NOMO-1 treated with DMSO at 0.1 percent for 48 hours (cell line): Measurements from ENCODE around the gene ANKRD50.
A peak's percentile ranks its signal among the peaks of the same experiment; 100 is the strongest.

Experiments used
- DNase-seq: peaks from one replicate; lab custom pipeline; 2025; ENCODE audit not compliant: unreplicated experiment; lab: John Stamatoyannopoulos, UW

ANKRD50 gene

GRCh38 chr4:124710911-124711310, 1.6 kb downstream of the ANKRD50 start:
- DNase-seq, result no peak

GRCh38 chr4:124710015-124710741, 2.4 kb downstream of the ANKRD50 start:
- DNase-seq, result peak; percentile 24

GRCh38 chr4:124708517-124709300, 3.8 kb downstream of the ANKRD50 start:
- no peak for DNase-seq

- no peak for DNase-seq
These were observed 7.1 kb downstream of the ANKRD50 start for GRCh38 chr4:124705393-124705792.

- DNase-seq, result peak; percentile 79
These were observed 9.4 kb downstream of the ANKRD50 start for GRCh38 chr4:124703154-124703553.

GRCh38 chr4:124697441-124697840, 15.1 kb downstream of the ANKRD50 start:
- DNase-seq, result no peak

GRCh38 chr4:124696182-124696581, 16.4 kb downstream of the ANKRD50 start:
- DNase-seq, result no peak

GRCh38 chr4:124694946-124695598, 17.5 kb downstream of the ANKRD50 start:
- DNase-seq, result no peak

GRCh38 chr4:124694306-124694705, 18.2 kb downstream of the ANKRD50 start:
- no peak for DNase-seq

- no peak for DNase-seq
These were observed 20.7 kb downstream of the ANKRD50 start for GRCh38 chr4:124691801-124692200.

GRCh38 chr4:124686279-124686678, 26.3 kb downstream of the ANKRD50 start:
- DNase-seq, result no peak

GRCh38 chr4:124685851-124686250, 26.7 kb downstream of the ANKRD50 start:
- no peak for DNase-seq

GRCh38 chr4:124684301-124684700, 28.2 kb downstream of the ANKRD50 start:
- no peak for DNase-seq

- peak; percentile 3 for DNase-seq
These were observed 30.1 kb downstream of the ANKRD50 start for GRCh38 chr4:124682384-124682783.

GRCh38 chr4:124666496-124666895, 46.0 kb downstream of the ANKRD50 start:
- DNase-seq, result no peak

GRCh38 chr4:124658795-124659194, 53.7 kb downstream of the ANKRD50 start:
- no peak for DNase-seq

- no peak for DNase-seq
These were observed 61.9 kb downstream of the ANKRD50 start for GRCh38 chr4:124650614-124651013.

GRCh38 chr4:124647599-124647998, 64.9 kb downstream of the ANKRD50 start:
- no peak for DNase-seq

GRCh38 chr4:124644621-124645020, 67.9 kb downstream of the ANKRD50 start:
- DNase-seq, result no peak

- DNase-seq, result no peak
These were observed 69.7 kb downstream of the ANKRD50 start for GRCh38 chr4:124642846-124643245.

GRCh38 chr4:124641715-124642381, 70.7 kb downstream of the ANKRD50 start:
- DNase-seq, result peak; percentile 73
